HG03439 (cell line): Measurements from ENCODE around the gene GPSM1.

Experiments used
- ATAC-seq: cut with Tn5 transposase; IDR thresholded peaks from one replicate; pipeline ENCODE4 v1.9.1; 2021; ENCODE audit warnings: mild to moderate bottlenecking, moderate library complexity; ENCODE audit not compliant: unreplicated experiment

Gene GPSM1

GRCh38 chr9:136303825-136304416 is 23.4 kb upstream of the GPSM1 start, which contains the start of gene CCDC187:
TSS of gene CCDC187 (minus strand) at chr9:136304094. CDS start at chr9:136303830, 264 bp downstream.
- ATAC-seq = no peak

GRCh38 chr9:136304456-136304855 is 22.9 kb upstream of the GPSM1 start:
- no peak for ATAC-seq

DNA sequence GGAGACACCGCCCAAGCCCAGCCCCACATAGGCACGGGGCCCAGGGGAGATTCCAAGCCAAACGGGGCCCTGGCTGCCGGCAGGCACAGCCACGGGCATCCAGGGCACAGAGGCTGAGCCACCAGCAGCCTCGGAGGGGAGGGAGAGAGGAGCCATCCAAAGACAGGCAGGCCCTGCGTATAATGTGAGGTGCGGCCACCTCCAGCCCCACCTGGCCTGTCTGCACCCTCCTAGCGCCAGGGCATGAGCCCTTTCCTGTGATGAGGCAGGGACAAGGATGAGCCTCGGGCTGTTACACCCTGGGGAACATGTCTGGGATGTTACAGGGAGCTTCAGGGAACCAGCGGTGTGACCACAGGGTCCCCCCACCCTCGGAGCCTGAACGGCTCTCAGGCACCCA is 22.4 kb upstream of the GPSM1 start:
- ATAC-seq = no peak

DNA sequence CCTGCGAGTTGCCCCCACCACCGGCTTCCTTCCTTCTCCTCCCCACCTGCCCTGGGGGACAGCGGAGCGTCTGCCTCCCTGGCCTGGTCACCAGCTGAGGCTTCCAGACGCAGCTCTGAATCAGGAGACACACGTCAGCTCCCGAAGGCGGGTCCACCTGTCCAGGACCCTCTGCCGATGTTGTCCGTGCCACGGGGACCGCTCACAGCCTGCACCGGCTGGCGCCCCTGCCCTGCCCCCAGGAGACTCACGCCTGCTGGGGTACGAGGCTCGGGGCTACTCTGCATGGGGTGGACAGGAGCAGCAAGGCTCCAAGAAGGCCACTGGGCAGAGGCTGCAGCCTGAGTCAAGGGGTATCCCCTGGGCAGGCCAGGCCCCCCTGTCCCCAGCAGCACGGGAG is 21.5 kb upstream of the GPSM1 start:
- no peak for ATAC-seq

- ATAC-seq = no peak
Measured at GRCh38 chr9:136306211-136307208, 20.8 kb upstream of the GPSM1 start.

DNA sequence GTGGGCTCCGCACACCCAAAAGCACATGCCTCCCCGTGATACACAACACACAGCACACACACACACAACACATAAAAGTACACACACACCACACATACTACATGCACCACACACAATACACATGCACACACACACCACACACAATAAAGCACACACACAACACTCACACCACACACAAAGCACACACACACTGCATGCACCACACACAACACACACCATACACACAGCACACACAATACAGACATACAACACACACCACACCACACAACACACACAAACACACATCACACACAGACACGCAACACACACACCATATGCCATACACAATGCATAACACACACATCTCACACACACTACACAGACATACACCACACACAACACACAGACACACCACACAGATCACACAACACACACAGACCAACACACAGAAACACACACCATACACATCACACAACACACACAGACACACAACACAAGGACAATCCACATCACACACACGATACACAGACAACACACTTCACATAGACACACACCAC is 20.1 kb upstream of the GPSM1 start:
- ATAC-seq = no peak

DNA sequence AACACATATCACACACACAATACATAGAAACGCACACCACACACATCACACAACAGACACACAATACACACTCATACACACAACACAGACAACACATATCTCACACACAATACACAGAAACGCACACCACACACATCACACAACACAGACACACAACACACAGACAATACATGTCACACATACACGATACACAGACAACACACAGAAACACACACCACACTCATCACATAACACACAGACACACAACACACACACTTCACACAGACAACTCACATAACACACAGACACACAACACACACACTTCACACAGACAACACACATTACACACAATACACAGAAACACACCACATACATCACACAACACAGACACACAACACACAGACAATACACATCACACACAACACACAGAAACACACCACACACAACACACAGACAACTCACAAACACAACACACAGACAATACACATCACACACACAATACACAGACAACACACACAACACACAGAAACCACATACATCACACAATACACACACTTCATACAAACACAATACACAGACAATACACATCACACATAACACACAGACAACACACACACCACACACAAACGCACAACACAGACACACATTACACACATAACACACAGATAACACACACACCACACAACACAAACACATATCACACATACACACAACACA is 19.2 kb upstream of the GPSM1 start:
- ATAC-seq = no peak

DNA sequence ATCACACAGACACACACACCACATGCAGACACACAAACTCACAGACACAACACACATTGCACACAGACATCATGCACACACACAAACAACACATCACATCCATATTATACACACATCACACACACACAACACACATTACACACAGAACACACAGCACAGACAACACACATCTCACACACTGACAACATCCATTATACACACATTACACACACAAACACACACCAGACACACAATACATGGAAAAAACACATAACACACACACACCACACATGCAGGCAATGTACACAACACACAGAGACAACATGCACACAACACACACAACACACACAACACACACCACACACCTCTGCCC is 18.7 kb upstream of the GPSM1 start:
- ATAC-seq = no peak

DNA sequence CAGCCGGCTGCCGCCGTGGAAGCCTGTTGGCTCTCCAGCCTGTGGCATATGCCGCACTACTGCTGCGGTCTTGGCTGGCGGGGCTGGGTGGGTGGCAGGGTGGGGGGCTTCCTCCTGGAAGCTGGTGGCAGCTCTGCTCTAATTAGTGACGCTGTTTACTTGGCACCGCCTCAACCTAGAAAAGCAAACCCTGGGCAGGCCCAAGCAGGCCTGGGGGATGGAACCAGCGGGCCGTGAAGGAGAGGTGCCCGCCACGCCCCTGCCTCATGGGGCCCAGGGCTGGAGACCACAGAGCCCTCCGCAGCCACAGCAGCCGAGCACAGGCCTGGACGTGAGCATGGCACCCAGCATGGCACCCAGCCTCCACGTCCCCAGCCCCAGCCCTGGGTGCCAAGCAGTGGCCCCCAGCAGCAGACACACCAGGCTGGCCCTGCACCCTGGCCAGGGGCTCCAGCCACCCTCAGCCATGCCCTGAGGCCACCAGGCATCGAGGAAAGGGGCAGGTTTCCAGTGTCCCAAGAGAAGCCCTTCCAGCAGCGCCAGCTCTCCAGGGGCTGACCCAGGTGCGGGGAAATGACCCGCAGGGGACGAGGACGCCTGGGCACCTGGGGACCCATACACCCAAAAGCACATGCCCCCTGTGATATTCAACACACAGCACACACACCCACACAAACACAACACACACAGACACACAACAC is 18.1 kb upstream of the GPSM1 start:
- no peak for ATAC-seq

GRCh38 chr9:136309806-136310220 is 17.5 kb upstream of the GPSM1 start:
- ATAC-seq = no peak

GRCh38 chr9:136310273-136311030 is 16.9 kb upstream of the GPSM1 start:
- ATAC-seq = no peak

DNA sequence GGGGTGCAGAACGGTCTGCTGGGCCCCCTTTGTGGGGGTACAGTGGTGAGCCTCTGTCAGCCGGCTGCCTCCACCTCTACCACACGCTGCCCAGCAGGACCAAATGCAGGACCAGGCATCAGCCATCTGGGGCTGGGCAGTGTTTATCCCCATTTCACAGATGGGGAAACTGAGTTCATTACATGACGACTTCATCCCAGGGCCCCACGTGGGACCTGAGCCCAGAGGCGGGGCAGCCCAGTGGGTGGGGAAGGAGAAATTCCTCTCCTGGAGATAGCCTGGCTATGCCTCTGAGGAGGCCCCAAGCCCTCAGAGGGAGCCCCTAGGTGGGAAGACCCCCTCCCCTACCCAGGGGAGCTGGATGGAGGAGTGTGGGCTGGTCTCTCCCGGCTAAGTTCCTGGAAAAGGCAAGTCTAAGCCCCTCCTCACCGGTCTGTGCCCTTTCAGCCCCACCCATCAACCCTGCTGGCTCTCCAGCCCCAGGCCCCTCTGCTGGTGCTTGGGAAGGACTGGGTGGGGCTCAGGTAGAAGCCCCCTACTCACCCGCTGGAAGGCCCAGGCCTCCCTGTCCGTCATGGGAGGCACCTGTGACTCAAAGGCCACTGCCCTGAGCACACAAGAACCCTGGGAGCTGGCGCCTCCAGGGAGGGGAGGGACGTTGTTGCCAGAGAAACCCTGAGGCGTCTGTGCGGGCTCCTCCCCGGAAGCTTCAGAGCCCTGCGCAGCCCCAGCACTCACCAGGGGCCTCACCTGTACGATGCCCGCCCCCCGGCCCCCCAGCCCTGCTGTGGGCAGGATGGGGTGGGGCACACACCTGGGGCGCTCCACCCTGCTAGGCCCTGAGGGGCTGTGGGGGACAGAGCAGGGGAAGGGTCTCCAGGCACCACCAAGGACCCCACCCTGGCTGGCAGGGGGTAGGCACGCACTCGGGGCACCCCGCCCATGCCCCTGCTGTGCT is 16.0 kb upstream of the GPSM1 start:
- no peak for ATAC-seq

- no peak for ATAC-seq
Measured at GRCh38 chr9:136312009-136312375, 15.3 kb upstream of the GPSM1 start.

DNA sequence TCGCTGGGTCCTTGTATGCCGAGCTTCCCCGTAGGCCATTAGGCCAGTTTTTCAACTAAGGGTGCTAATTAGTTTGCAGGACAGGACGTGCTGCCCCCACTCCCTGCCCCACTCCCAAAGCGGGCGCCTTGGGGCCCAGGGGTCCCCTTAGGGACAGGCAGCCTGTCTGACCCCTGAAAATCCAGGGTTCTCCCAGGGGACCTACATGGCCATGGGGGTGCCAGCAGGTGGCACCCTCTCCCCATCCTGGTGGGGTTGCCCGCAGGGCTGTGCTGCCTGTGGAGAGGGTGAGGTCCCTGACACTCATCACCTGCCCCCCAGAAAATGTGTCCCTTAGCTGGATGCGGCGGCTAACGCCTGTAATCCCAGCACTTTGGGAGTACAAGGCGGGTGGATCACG is 14.9 kb upstream of the GPSM1 start:
- no peak for ATAC-seq

DNA sequence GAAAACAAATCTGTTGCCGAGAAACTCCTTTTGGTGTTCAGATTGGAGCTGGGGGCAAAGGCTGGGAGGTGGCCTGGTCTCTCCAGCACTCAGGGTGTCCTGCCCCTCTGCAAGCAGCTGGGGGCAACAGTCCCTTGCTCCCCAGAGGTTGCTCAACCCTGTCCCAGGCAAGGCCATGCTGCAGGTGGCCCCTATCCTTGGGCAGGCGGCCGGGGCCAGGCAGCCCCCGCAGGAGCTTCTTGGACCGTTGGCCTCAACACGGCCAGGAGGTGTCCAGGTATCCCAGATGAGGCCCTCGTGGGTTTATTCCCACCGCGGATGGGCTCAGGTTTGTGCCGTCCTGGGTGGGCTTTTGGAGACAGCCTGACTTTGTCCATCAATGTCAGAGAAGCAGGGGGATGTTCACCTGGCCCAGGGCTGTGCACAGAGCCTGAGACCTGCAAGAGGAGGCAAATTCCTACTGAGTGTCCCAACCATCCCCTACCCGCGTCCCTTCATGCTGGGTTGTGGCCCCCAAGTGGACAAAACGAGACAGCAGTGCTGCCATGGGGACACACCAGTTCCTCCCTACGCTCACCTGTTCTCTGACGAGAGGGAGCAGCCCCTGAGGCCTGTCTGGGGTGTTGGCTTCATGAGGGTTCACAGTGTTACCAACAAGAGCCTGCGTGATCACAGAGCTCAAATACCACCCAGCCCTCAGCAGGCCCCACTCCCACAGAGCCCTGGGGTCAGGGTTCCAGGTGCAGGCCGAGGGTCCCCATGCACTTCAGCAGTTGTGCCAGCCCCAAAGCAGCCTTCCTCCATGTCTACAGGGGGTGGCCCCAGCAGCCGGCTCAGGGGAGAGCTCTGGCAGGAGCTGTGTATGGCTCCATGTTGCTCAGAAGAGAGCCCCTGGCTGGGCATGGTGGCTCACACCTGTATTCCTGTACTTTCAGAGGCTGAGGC is 14.0 kb upstream of the GPSM1 start:
- no peak for ATAC-seq

- ATAC-seq = no peak
Measured at GRCh38 chr9:136314056-136314416, 13.3 kb upstream of the GPSM1 start.

DNA sequence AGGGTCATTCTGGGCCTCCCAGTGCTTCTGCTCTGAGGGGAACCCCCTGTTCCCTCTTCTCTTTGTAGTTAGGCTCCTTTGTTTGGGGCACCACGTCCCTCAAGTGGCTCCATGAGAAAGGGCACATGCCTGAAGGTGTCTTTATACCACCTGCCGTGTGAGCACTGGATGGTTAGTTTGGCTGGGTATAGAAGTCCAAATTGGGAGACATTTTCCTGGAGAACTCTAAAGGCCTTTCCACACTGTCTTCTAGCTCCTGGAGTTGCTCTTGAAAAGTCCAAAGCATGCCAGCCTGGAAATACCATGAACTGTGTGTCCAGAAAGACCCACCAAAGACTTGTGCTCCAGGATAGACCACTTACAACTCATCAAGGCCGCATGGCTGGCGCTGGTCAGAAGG is 12.4 kb upstream of the GPSM1 start:
- no peak for ATAC-seq

- ATAC-seq = no peak
Measured at GRCh38 chr9:136316271-136316751, 11.0 kb upstream of the GPSM1 start.
